GM18861 (cell line): ENCODE data around the gene UBE2QL1.
"Not testable (repeated sequence)": the region's sequence is repeated elsewhere in the genome, so short reads cannot be mapped to it uniquely, and the experiment has no call there.

Source experiments
- ATAC-seq: cut with Tn5 transposase; IDR thresholded peaks from one replicate; pipeline ENCODE4 v1.9.1; 2021; ENCODE audit not compliant: unreplicated experiment

UBE2QL1 gene

GRCh38 chr5:6495433-6496206, 47.0 kb downstream of the UBE2QL1 start:
- no peak for ATAC-seq

GRCh38 chr5:6496207-6496584, 47.5 kb downstream of the UBE2QL1 start:
- peak; percentile 91 for ATAC-seq

- no peak for ATAC-seq
Observed at GRCh38 chr5:6496636-6497035, 48.0 kb downstream of the UBE2QL1 start.

- ATAC-seq = no peak
Observed at GRCh38 chr5:6497262-6497661, 48.6 kb downstream of the UBE2QL1 start.

- ATAC-seq = no peak
Observed at GRCh38 chr5:6498968-6499367, 50.3 kb downstream of the UBE2QL1 start.

- no peak for ATAC-seq
Observed at GRCh38 chr5:6501701-6502100, 53.0 kb downstream of the UBE2QL1 start.

GRCh38 chr5:6502421-6502820, 53.8 kb downstream of the UBE2QL1 start:
- no peak for ATAC-seq

- ATAC-seq = no peak
Observed at GRCh38 chr5:6503342-6503741, 54.7 kb downstream of the UBE2QL1 start.

- no peak for ATAC-seq
Observed at GRCh38 chr5:6504677-6505415, 56.2 kb downstream of the UBE2QL1 start.

GRCh38 chr5:6505416-6505755, 56.7 kb downstream of the UBE2QL1 start:
- ATAC-seq = no peak

GRCh38 chr5:6505783-6506557, 57.3 kb downstream of the UBE2QL1 start:
- no peak for ATAC-seq

- no peak for ATAC-seq
Observed at GRCh38 chr5:6506611-6507010, 58.0 kb downstream of the UBE2QL1 start.

GRCh38 chr5:6508931-6509330, 60.3 kb downstream of the UBE2QL1 start:
- no peak for ATAC-seq

GRCh38 chr5:6510132-6510531, 61.5 kb downstream of the UBE2QL1 start:
- no peak for ATAC-seq

GRCh38 chr5:6510973-6511372, 62.3 kb downstream of the UBE2QL1 start:
- no peak for ATAC-seq

GRCh38 chr5:6515812-6516211, 67.2 kb downstream of the UBE2QL1 start:
- not testable (repeated sequence) for ATAC-seq

GRCh38 chr5:6516823-6517222, 68.2 kb downstream of the UBE2QL1 start:
- no peak for ATAC-seq

GRCh38 chr5:6517510-6517909, 68.9 kb downstream of the UBE2QL1 start:
- ATAC-seq = no peak

- no peak for ATAC-seq
Observed at GRCh38 chr5:6518298-6519057, 69.8 kb downstream of the UBE2QL1 start.

GRCh38 chr5:6520201-6520600, 71.5 kb downstream of the UBE2QL1 start:
- ATAC-seq = no peak

- ATAC-seq = no peak
Observed at GRCh38 chr5:6522331-6522730, 73.7 kb downstream of the UBE2QL1 start.
